ENCODE results near the gene PARVG. TPM values are rescaled to one million over a fixed set of nuclear protein-coding genes. Genes with fewer than 3 reads are reported as not detected.

The PARVG gene
- total RNA-seq, 1 experiment from 2014 or later: 13.9 TPM

DNA sequence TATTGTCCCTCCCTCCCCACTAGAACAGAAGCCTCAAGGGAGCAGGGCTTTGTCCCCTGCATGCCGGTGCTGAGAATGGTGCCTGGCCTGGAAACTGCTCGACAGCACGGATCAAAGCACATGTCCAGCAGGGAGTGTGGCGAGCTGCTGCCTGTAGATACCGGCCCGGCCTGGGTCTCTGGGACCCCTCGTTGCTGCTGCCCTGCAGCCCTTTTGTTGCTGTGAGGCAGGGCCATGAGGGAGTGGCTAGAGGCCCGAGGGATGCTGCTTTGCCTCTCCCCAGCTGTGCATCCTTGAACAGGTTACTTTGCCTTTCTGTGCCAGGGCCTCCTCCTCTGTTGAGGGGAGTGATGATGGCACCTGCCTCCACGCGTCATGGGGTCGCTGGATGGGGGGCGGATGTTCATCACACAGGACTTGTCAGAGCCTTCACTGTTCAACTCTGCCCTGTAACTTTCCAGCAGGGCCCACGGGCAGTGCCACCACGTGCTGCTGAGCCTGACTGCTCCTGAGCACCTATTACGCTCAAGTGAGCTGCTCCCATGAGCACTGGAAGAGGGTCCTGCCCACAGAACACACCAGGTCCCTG, 15.3 kb upstream of the PARVG start:
- H3K27me3 ChIP-seq (replicated peaks; ENCODE audit: insufficient read depth, low read depth, low read length, poor library complexity): no peaks in the 10 kb centered on the region
- intact Hi-C loops (cut with micrococcal nuclease; ENCODE audit: unreplicated experiment): no loop called here
- DNase-seq (ENCODE audit: low spot score): no peak
- H3K36me3 ChIP-seq (ENCODE audit: insufficient read depth, low read length, poor library complexity, severe bottlenecking): no peaks in the 10 kb centered on the region
- ChIA-PET POLR2A (ENCODE audit: low non-redundant PET) (no interaction called here), CTCF (no interaction called here)
- no peak overlapping the region for H3K27ac ChIP-seq (ENCODE audit: low read depth, low read length, poor library complexity, severe bottlenecking)
- peaks cover 5% of the 10 kb centered on the region for H3K4me1 ChIP-seq (ENCODE audit: insufficient read depth, low read length, poor library complexity, severe bottlenecking)
- TF ChIP-seq EZH2 (IDR thresholded peaks at IDR 0.05; ENCODE audit: borderline replicate concordance, low read depth, low read length, poor library complexity, severe bottlenecking): no peak
- TF ChIP-seq, protein P1, sequence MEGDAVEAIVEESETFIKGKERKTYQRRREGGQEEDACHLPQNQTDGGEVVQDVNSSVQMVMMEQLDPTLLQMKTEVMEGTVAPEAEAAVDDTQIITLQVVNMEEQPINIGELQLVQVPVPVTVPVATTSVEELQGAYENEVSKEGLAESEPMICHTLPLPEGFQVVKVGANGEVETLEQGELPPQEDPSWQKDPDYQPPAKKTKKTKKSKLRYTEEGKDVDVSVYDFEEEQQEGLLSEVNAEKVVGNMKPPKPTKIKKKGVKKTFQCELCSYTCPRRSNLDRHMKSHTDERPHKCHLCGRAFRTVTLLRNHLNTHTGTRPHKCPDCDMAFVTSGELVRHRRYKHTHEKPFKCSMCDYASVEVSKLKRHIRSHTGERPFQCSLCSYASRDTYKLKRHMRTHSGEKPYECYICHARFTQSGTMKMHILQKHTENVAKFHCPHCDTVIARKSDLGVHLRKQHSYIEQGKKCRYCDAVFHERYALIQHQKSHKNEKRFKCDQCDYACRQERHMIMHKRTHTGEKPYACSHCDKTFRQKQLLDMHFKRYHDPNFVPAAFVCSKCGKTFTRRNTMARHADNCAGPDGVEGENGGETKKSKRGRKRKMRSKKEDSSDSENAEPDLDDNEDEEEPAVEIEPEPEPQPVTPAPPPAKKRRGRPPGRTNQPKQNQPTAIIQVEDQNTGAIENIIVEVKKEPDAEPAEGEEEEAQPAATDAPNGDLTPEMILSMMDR (conservative IDR thresholded peaks at IDR 0.05; ENCODE audit: low read depth, low read length): no peak
- H3K4me3 ChIP-seq (ENCODE audit: low read depth, low read length, poor library complexity, severe bottlenecking): no peak overlapping the region
- no peaks in the 10 kb centered on the region for H3K9me3 ChIP-seq (ENCODE audit: low read depth, low read length, poor library complexity, severe bottlenecking)
- BruUV-seq (replicated peaks): no TSS peak

DNA sequence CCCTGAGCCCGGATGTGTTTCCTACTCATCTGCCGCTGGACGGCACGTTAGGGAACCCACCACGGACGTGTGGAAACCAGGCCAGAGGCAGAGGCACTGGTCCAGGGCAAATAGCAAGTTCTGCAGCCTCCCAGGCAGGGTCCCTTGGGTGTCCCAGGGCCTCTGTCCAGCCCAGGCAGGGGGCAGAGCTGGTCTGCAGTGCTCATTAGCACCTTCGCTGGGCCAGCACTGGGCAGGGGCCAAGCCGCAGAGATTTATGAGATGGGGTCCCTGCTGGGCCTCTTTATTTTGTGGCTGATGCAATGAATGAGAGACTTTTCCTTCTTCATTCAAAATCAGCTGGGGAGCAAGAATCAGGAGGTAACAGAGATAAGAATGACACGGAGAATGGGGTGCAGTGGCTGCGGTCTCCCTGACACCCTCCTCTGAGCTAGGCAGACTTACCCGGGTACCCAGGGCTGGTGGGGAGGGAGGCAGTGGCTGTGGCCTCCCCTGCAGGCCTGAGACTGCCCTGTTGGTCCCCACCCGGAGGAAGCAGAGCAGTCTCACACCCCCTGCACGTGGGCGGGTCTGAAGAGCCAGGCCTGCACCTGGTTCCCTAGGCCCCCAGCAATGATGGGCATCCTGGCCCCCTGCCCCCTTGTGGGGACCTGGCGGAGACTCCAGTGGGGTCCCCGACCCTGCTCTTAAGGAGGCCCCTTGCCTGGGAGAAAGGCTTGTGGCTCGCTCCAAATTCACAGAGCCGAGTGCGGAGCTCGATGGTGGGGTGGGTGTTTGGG, 14.0 kb upstream of the PARVG start:
- intact Hi-C loops (cut with micrococcal nuclease; ENCODE audit: unreplicated experiment): no loop called here
- Histone ChIP-seq H3K27me3 (replicated peaks; ENCODE audit: insufficient read depth, low read depth, low read length, poor library complexity) (no peaks in the 10 kb centered on the region), H3K9me3 (ENCODE audit: low read depth, low read length, poor library complexity, severe bottlenecking) (no peaks in the 10 kb centered on the region), H3K4me3 (ENCODE audit: low read depth, low read length, poor library complexity, severe bottlenecking) (no peak overlapping the region), H3K36me3 (ENCODE audit: insufficient read depth, low read length, poor library complexity, severe bottlenecking) (no peaks in the 10 kb centered on the region), H3K27ac (ENCODE audit: low read depth, low read length, poor library complexity, severe bottlenecking) (peak overlapping the region; percentile 4), H3K4me1 (ENCODE audit: insufficient read depth, low read length, poor library complexity, severe bottlenecking) (peaks cover 5% of the 10 kb centered on the region)
- ChIA-PET CTCF (no interaction called here), POLR2A (ENCODE audit: low non-redundant PET) (no interaction called here)
- BruUV-seq (replicated peaks): no TSS peak
- no peak for DNase-seq (ENCODE audit: low spot score)
- no peak for TF ChIP-seq EZH2 (IDR thresholded peaks at IDR 0.05; ENCODE audit: borderline replicate concordance, low read depth, low read length, poor library complexity, severe bottlenecking)
- TF ChIP-seq, protein P1 (conservative IDR thresholded peaks at IDR 0.05; ENCODE audit: low read depth, low read length): no peak

DNA sequence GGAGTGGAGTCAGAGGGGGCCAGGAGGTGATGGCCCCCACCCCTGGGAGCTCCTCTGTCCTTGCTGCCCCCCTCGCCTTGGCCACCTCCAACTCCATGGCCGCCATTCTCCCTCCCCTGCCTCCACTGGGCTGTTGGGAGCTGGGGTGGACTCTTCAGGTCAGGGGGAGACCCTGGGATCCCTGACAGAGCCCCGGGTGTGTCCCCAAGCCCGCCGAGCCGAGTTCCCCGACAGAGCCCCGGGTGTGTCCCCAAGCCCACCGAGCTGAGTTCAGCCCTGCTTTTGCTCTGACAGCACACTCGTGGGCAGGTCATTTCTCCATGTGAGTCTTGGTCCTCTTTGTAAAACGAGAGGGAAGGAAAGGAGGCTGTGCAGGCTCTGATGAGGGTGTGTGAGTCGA, 13.2 kb upstream of the PARVG start:
- no peaks in the 10 kb centered on the region for H3K27me3 ChIP-seq (replicated peaks; ENCODE audit: insufficient read depth, low read depth, low read length, poor library complexity)
- DNase-seq (ENCODE audit: low spot score): no peak
- ChIA-PET CTCF (no interaction called here), POLR2A (ENCODE audit: low non-redundant PET) (no interaction called here)
- H3K4me1 ChIP-seq (ENCODE audit: insufficient read depth, low read length, poor library complexity, severe bottlenecking): peaks cover 13% of the 10 kb centered on the region
- no peaks in the 10 kb centered on the region for H3K9me3 ChIP-seq (ENCODE audit: low read depth, low read length, poor library complexity, severe bottlenecking)
- intact Hi-C loops (cut with micrococcal nuclease; ENCODE audit: unreplicated experiment): no loop called here
- no TSS peak for BruUV-seq (replicated peaks)
- H3K4me3 ChIP-seq (ENCODE audit: low read depth, low read length, poor library complexity, severe bottlenecking): no peak overlapping the region
- H3K27ac ChIP-seq (ENCODE audit: low read depth, low read length, poor library complexity, severe bottlenecking): peak overlapping the region; percentile 4
- H3K36me3 ChIP-seq (ENCODE audit: insufficient read depth, low read length, poor library complexity, severe bottlenecking): no peaks in the 10 kb centered on the region
- TF ChIP-seq, protein P1 (conservative IDR thresholded peaks at IDR 0.05; ENCODE audit: low read depth, low read length): no peak
- no peak for TF ChIP-seq EZH2 (IDR thresholded peaks at IDR 0.05; ENCODE audit: borderline replicate concordance, low read depth, low read length, poor library complexity, severe bottlenecking)

Data from A673 (cell line).